Lower leg skin (tissue), 3 donors: Measurements from ENCODE around the gene PTPRN2.

Experiments used
- POLR2A ChIP-seq, 2 donors: fragments of 450-650 bp; IDR thresholded peaks; one replicate each; pipeline ENCODE4 v1.6.1; 2016 to 2017; ENCODE audit warnings: antibody characterized with exemption in 2 of 2, mild to moderate bottlenecking in 1 of 2, moderate library complexity in 1 of 2
- TF ChIP-seq, protein P1 (sequence below), 3 donors: fragments of 450-650 bp; IDR thresholded peaks; one replicate each; pipeline ENCODE4 v1.5.1; 2016; ENCODE audit warnings: antibody characterized with exemption in 3 of 3, mild to moderate bottlenecking in 3 of 3, moderate library complexity in 2 of 3

DNA sequence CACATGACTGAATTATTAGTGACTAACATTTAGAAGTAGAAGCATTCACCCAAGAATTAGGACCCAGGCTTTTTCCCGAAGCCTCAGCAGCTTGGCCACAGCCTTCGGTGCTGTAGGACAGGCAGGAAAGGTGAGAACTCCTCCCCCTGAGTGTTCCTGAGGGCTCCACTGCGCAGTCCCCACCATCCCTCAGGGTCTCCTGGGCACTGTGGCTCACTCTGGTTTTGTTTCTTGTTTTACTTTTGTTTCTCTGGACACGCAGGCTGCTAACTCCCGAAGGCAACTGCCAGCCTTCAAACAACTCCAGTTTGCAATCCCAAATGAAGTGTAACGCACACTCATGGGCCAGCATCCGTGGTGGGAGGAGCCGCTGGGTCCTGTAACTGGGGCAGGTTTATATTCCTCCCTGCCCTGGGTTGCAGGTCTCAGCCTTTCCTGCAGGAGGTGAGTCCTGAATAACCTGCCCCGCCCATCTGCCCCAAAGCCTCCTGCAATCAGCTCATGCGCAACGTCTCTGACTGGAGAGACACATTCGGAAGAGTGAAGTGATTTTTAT, 492.9 kb downstream of the PTPRN2 start:
- TF ChIP-seq, protein P1, sequence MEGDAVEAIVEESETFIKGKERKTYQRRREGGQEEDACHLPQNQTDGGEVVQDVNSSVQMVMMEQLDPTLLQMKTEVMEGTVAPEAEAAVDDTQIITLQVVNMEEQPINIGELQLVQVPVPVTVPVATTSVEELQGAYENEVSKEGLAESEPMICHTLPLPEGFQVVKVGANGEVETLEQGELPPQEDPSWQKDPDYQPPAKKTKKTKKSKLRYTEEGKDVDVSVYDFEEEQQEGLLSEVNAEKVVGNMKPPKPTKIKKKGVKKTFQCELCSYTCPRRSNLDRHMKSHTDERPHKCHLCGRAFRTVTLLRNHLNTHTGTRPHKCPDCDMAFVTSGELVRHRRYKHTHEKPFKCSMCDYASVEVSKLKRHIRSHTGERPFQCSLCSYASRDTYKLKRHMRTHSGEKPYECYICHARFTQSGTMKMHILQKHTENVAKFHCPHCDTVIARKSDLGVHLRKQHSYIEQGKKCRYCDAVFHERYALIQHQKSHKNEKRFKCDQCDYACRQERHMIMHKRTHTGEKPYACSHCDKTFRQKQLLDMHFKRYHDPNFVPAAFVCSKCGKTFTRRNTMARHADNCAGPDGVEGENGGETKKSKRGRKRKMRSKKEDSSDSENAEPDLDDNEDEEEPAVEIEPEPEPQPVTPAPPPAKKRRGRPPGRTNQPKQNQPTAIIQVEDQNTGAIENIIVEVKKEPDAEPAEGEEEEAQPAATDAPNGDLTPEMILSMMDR (IDR thresholded peaks at IDR 0.05) = no peak
- no peak for TF ChIP-seq POLR2A (IDR thresholded peaks at IDR 0.05)
